ENCODE results near the gene TNRC6C.

GRCh38 chr17:78048346-78049292 lies 90.1 kb downstream of the TNRC6C start:
- TF ChIP-seq POLR2A (IDR thresholded peaks at IDR 0.05) (no peak), CTCF (IDR thresholded peaks at IDR 0.05 in 8 of 11, conservative IDR thresholded peaks at IDR 0.05 in 3 of 11) (no peak)

Data from spleen (tissue), 7 donors.